Measurements from ENCODE around the gene NUP98. TPM values are rescaled to one million over a fixed set of nuclear protein-coding genes. Genes with fewer than 3 reads are reported as not detected.

Gene NUP98
- 40.4 TPM for total RNA-seq
- long read RNA-seq, full-length matches to known transcripts: 10 of 21 reads
- long read RNA-seq, partial matches to known transcripts: 6 of 21 reads
- long read RNA-seq, other reads (novel, unspliced or antisense): 5 of 21 reads

GRCh38 chr11:3797329-3798090 is at the start of gene NUP98:
Gene NUP98 (minus strand): TSS chr11:3797554. CDS start chr11:3782117, 15,437 bp downstream.
- ATAC-seq: peak; percentile 98
- peak; percentile 100 for DNase-seq (ENCODE audit: missing footprints)
- intact Hi-C loops (cut with DNase I): loop anchor here (1.0 to 5.0 kb wide), 2 partner anchors 44 to 295 kb away; partner anchors contain the start of gene RRM1

DNA sequence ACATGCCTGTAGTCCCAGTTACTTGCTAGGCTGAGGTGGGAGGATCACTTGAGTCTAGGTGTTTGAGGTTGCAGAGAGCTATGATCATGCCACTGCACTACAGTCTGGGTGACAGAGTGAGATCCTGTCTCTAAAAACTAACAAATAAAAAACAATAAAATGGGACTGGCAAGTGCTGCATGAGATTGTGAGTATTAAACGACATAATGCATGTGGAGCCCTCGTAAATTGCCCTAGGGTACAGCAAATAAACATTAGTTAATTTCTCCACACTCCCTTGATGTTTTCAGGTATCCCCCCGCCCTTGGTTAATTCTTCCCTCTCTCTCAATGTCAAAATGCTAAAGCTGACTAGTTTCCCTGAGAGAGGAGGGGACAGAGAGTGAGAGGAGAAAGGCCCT is 48.3 kb upstream of the NUP98 start:
- no peak for DNase-seq (ENCODE audit: missing footprints)
- no peak for ATAC-seq
- intact Hi-C loops (cut with DNase I): no loop called here

DNA sequence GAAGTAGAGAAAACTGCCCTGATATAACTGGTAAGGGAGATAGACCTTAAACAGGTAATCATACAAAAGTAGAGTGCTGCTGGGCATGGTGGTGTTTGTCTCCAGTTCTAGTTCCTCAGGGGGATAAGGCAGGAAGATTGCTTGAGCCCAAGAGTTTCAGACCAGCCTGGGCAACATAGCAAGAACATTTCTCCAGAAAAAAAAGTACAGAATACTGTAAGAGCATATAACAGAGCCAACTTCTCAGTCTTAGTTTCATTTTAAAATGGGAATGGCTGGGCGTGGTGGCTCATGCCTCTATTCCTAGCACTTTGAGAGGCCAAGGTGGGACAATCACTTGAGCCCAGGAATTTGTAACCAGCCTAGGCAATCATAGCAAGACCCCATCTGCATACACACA is 47.9 kb upstream of the NUP98 start:
- no peak for DNase-seq (ENCODE audit: missing footprints)
- no peak for ATAC-seq
- intact Hi-C loops (cut with DNase I): no loop called here

DNA sequence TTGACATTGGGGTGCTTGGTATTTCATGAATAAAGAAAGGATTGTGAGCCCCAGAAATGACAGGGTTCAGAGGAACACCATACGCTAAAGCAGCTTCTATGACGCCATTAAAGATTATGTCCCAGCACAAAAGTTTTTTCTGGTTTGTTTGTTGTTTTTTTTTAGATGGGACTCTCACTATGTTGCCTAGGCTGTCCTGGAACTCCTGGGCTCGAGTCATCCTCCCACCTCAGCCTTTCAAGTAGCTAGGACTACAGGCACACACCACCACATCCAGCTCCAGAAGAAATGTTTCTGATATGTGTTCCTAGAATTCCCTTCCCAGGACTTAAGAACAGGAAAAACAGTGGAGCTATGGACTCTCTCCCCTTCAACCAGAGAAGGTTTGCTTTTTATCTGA is 46.0 kb upstream of the NUP98 start:
- intact Hi-C loops (cut with DNase I): no loop called here
- DNase-seq (ENCODE audit: missing footprints) (no peak), ATAC-seq (no peak)

DNA sequence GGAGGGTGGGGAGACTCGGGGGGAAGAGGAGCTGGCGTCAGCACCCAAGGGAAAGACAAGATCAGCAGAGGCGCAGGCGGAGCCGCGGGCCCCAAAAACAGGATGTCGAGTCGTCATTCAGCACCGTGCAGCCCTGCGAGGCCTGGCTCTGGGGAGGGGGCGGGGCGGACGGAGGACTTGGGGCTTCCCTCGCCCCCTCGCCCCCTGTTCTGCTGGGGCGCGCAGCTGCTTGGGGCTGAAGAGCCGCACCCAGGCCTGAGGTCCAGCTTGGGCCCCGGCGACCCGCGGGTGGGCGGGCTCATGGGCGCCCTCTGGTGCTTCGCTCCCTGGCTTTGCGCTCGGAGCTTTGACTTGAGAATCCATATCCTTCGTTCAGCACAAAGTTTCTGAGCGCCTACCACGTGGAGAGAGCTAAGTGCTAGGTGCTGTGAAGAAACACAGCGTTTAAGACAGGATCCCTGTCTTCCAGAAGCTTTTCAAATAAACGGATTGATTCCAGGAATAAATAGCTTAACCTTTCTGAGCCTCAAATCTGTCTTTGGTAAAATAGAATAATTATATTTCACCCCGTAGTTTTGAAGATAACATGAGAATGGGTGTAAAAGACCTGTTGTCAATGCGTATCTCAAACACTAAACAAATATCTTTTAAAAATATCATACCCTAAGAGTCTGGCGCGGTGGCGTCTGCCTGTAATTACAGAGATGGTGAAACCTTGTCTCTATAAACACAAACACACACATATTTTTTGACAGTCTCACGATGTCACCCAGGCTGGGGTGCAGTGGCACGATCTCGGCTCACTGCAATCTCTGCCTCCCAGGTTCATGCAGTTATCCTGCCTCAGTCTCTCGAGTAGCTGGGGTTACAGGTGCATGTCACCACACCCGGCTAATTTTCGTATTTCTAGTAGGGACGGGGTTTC is 44.3 kb upstream of the NUP98 start:
- DNase-seq (ENCODE audit: missing footprints) (peak; percentile 93), ATAC-seq (peak; percentile 81)
- intact Hi-C loops (cut with DNase I): loop anchor here (1.0 kb wide), 1 partner anchor 44 kb away; the partner anchor contains the start of gene NUP98

DNA sequence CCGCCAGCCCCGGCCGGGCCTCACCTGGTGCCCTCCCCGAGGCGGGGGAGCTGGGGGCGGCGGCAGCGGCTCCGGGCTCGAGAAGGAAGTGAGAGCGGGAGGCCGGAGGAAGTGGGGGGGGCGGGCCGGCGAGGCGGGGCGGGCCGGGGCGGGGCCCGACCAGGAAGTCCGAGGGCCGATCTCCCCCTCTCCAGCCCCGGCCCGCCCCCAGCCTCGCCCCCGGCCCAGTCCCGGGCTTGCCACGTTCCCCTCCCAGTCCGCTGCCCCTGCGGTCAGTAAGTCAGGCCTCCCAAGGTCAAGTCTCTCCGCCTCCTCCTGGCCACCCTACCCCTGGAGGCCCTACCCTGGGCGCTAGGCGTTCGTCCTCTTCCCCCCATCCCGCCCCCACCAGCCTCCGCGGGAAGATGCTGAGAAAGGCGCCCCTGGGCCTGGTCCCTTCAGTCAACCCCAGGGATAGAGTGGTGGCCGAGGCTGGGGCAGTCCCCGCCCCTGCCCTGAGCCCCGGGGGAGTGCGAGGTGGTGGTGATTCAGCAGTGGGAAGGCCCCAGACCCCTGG is 43.6 kb upstream of the NUP98 start, which contains the start of gene RHOG:
Gene RHOG, minus strand, starts transcription at position 90 of the 556 bp plus-strand sequence. CDS start 12,821 bp downstream, outside the sequence.
- DNase-seq (ENCODE audit: missing footprints): peak; percentile 94
- intact Hi-C loops (cut with DNase I): loop anchor here (1.0 kb wide), 1 partner anchor 44 kb away; the partner anchor contains the start of gene NUP98
- ATAC-seq: peak; percentile 87

DNA sequence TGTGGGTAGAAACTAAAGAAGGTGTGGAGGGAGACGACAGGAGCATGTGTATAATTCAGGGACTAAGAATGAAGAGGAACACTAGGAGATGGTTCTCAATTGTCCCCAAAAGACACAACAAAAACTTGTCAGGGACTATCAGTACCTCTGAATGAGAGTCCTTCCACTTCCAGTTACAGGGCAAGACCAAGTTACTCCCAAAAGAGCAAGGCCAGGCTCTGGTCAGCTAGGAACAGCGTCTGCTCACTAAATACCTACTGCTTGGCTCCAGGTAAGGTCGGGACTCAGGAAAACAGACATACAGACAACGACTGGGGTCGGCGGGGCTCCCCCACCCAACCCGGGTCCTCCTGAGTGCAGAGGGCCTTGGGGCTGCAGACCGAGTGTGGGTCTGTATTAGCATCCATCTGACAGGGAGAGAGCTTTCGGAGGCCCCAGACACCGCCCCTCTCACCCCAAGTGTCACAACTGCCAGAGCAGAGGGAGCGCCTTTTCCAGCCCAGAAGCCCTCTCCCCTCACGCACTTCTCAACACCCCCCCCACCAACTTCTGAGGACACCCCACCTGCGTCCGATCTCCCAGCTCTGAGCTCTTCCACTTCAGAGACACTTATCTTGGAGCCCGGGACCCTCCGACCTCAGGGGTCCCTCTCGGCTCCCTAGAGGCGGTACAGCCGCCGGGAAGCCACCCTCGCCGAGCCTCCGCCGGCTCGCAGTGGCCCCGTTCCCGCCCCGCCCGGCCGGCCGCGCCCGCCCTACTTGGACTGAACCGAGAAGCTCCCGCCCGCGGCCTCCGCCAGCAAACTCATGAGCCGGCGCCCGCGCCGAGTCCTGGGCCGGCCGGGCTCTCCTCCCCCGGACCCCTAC is 42.9 kb upstream of the NUP98 start:
- DNase-seq (ENCODE audit: missing footprints) (no peak), ATAC-seq (peak; percentile 40)
- intact Hi-C loops (cut with DNase I): no loop called here

- DNase-seq (ENCODE audit: missing footprints) (no peak), ATAC-seq (no peak)
- intact Hi-C loops (cut with DNase I): no loop called here
These were observed 41.1 kb upstream of the NUP98 start for GRCh38 chr11:3838504-3838903.

- DNase-seq (ENCODE audit: missing footprints) (peak; percentile 85), ATAC-seq (peak; percentile 15)
- intact Hi-C loops (cut with DNase I): no loop called here
These were observed 40.4 kb upstream of the NUP98 start for GRCh38 chr11:3837793-3838192.

GRCh38 chr11:3836903-3837302 is 39.5 kb upstream of the NUP98 start:
- DNase-seq (ENCODE audit: missing footprints): peak; percentile 87
- intact Hi-C loops (cut with DNase I): no loop called here
- ATAC-seq: no peak

DNA sequence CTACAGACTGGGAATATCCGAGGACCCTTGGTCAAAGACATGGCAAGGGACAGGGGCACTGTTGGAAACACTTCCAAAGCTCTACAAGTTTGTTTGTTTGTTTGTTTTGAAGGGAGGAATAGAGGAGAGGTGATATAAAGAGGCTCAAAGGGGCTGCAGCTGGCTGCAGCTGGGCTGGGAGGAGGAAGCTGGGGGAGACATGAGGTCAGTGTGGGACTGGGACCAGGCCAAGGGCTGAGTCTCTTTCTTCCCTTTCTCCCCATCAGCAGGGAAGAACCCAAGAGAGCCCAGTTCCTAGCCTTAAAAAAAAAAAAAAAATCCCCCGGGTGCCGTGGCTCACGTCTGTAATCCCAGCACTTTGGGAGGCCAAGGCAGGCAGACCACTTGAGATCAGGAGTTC is 38.4 kb upstream of the NUP98 start:
- DNase-seq (ENCODE audit: missing footprints) (no peak), ATAC-seq (peak; percentile 43)
- intact Hi-C loops (cut with DNase I): no loop called here

GRCh38 chr11:3834664-3835461 is 37.5 kb upstream of the NUP98 start:
- peak; percentile 80 for DNase-seq (ENCODE audit: missing footprints)
- ATAC-seq: peak; percentile 43
- intact Hi-C loops (cut with DNase I): no loop called here

DNA sequence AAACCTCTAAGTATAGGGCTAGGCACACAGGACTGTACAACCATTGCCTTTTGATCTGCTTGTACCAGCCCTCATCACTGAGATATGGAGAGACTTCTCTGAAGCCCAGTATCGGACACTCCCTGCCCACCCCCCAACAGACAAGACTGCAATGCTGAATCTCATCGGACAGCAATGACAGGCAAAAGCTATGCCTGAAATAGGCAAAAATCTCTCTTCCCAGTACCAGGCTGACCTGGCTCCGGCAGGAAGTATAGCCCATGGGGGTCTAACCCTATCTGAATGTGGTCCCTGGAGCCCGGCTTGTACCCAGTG is 37.0 kb upstream of the NUP98 start:
- ATAC-seq (no peak), DNase-seq (ENCODE audit: missing footprints) (no peak)
- intact Hi-C loops (cut with DNase I): no loop called here

DNA sequence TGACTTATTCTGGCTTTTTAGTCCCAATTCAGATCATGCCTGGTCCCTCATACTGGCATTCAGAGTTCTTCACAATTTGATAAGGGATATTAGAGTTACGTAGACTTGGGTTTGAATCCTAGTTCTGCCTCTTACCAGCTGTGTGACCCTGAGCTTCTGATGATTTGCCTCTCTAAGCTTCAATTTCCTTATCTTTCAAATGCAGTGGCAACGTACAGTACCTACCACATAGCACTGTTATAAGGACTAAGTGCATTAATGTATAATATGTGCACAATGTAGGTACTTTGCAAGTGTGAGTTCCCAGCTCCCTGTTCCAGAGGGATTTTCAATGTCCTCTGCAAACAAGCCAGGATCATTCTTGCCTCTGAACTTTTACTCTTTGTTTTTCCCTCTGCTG is 36.1 kb upstream of the NUP98 start:
- ATAC-seq (no peak), DNase-seq (ENCODE audit: missing footprints) (no peak)
- intact Hi-C loops (cut with DNase I): no loop called here

DNA sequence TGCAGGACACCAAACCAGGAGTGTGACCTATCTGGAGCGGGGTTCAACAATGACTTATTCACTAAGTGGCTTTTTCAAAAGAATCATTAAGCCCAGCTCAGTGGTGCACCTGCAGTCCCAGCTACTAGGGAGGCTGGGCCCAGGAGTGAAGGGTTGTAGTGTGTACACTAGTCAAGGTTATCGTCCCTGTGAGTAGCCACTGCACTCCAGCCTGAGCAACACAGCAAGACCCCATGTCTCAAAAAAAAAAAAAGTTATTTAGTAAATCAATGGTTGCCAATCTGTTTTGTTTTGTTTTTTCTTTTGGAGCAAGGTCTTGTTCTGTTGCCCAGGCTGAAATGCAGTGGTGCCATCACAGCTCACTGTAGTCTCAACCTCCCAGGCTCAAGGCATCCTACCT is 35.5 kb upstream of the NUP98 start:
- DNase-seq (ENCODE audit: missing footprints) (no peak), ATAC-seq (no peak)
- intact Hi-C loops (cut with DNase I): no loop called here

DNA sequence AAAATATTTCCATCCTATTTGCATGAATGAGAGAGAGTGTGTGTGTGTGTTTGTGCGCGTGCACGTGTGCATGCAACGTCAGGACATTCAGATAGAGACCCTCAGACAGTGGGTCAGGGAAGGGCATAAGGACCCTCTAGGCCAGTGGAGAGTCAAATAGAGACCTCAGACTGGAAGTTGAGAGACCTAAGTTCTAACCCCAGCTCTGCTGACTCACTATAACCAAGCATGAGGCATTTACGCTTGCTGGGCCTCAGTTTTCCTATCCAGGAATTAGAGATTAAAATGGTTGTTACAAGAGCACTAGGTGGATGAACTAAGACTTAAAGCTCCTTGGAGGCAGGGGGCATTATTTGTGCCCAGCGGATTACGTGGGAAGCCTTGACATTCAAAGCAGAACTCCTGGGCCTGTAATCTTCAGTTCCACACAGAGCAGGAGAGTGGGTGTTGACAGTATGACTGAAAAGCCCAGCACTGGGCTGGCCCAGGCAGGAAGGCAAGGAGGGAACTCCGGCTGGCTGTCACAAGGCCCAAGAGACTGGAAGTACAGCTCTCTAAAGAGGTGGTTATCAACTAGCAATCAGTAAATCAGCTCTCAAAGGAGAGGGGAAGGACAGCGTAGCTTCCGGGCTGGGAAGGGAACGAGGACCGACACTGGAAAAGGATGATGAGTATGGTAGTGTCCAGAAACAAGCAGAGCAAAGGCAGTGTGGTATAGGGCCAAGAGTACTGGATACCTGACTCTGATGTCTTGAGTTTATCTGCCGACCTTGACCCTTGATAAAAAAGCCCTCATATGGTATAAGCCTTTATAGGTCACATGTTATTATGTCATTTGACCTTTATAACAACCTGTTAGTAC is 34.3 kb upstream of the NUP98 start:
- no peak for DNase-seq (ENCODE audit: missing footprints)
- intact Hi-C loops (cut with DNase I): no loop called here
- ATAC-seq: peak; percentile 64

DNA sequence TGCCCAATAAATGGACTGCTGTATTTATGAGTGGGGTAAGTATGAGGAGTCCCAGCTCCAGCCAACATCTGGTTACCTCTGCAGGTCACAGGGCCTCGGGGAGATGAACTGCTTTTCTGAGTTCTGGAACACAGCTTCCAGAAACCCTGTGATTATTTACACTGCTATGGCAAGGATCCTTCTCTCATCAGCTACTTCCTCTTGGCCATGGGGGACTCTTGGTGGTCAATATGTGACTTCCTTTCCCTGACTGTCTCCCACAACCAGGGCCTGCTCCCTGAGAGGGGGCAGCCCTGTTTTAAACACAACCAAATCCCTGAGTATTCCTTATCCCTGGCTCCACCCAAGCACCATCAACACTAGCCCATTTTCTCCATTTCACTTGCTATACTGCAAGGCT is 33.4 kb upstream of the NUP98 start:
- intact Hi-C loops (cut with DNase I): no loop called here
- DNase-seq (ENCODE audit: missing footprints) (no peak), ATAC-seq (no peak)

All from Right ventricle myocardium inferior (tissue), 1 donor.